BJ (cell line): ENCODE measurements around the gene PATJ. TPM values are rescaled to one million over a fixed set of nuclear protein-coding genes. Genes with fewer than 3 reads are reported as not detected.
"Not testable (repeated sequence)": the region's sequence is repeated elsewhere in the genome, so short reads cannot be mapped to it uniquely, and the experiment has no call there.

Experiments used
- CTCF ChIA-PET: fragments of 350-600 bp; formaldehyde crosslinking; extraction: SDS; loops from one replicate; lab custom pipeline; 2021; ENCODE audit warnings: antibody characterized with exemption, inconsistent platforms; lab: Yijun Ruan, JAX
- POLR2A ChIA-PET: fragments of 300-600 bp; sonication (Branson Sonifier 250); formaldehyde crosslinking; extraction: SDS; loops from one replicate; lab custom pipeline; 2021; ENCODE audit warnings: antibody characterized with exemption; lab: Charles Lee
- DNase-seq: peaks from one replicate; pipeline ENCODE4 v3.0.0-alpha.2; 2011; ENCODE audit warnings: low read depth
- H3K27me3 ChIP-seq: 2 replicates; pipeline ENCODE4 v1.6.0; 2011; ENCODE audit warnings: low read length; ENCODE audit not compliant: control insufficient read depth, insufficient read depth
- H3K36me3 ChIP-seq: 2 replicates; pipeline ENCODE4 v1.5.1; 2011; ENCODE audit warnings: low read length; ENCODE audit not compliant: control insufficient read depth, insufficient read depth
- H3K4me3 ChIP-seq: 2 replicates; pipeline ENCODE4 v1.5.1; 2011; ENCODE audit warnings: low read depth, mild to moderate bottlenecking, control low read depth, low read length
- CTCF ChIP-seq: IDR thresholded peaks from 2 replicates; pipeline ENCODE4 v1.5.1; 2011; ENCODE audit warnings: low read depth, mild to moderate bottlenecking, control low read depth, inconsistent platforms, low read length, moderate library complexity; ENCODE audit not compliant: insufficient read depth
- polyA plus RNA-seq: library from polyadenylated mRNA; depleted of rRNA; stranded (reverse); fragments of >200 nt; gene quantifications from 2 replicates; pipeline ENCODE4 v1.2.3, GENCODE V29; 2011

PATJ gene
- polyA plus RNA-seq, 1 experiment, result 3.0 TPM

GRCh38 chr1:62213075-62213914, 471.0 kb downstream of the PATJ start:
- CTCF ChIA-PET, result no interaction called here
- POLR2A ChIA-PET, result no interaction called here
- Histone ChIP-seq H3K36me3 (no peaks in the 10 kb centered on the region), H3K4me3 (no peak overlapping the region), H3K27me3 (no peaks in the 10 kb centered on the region)
- no peak for DNase-seq
- no peak for TF ChIP-seq CTCF

DNA sequence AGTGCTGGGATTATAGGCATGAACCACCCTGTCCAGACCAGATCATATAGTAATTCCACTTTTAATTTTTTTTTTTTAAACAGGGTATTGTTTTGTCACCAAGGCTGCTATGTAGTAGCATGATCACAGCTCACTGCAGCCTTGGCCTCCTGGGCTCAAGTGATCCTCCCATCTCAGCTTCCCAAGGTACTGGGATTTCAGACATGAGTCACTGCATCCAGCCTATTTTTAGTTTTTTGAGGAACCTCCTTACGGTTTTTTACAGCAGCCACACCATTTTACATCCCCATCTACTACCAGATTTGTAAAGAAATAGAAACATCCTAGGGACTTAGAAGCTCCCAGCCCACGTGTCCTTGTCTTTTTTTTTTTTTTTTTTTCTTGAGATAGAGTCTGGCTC, 476.3 kb downstream of the PATJ start:
- Histone ChIP-seq H3K4me3 (no peak overlapping the region), H3K36me3 (no peaks in the 10 kb centered on the region), H3K27me3 (no peaks in the 10 kb centered on the region)
- CTCF ChIA-PET, result interaction anchor here (1.7 kb wide), 1 partner anchor 11 kb away, joined by 4 read pairs; no protein-coding TSS in a partner anchor
- POLR2A ChIA-PET, result interaction anchor here (0.6 kb wide), 1 partner anchor 17 kb away, joined by 3 read pairs; no protein-coding TSS in a partner anchor
- no peak for DNase-seq
- TF ChIP-seq CTCF, result no peak

GRCh38 chr1:62220456-62220855, 478.2 kb downstream of the PATJ start:
- POLR2A ChIA-PET, H3K27me3 ChIP-seq, CTCF ChIA-PET, DNase-seq, H3K36me3 ChIP-seq, H3K4me3 ChIP-seq: not testable (repeated sequence)

DNA sequence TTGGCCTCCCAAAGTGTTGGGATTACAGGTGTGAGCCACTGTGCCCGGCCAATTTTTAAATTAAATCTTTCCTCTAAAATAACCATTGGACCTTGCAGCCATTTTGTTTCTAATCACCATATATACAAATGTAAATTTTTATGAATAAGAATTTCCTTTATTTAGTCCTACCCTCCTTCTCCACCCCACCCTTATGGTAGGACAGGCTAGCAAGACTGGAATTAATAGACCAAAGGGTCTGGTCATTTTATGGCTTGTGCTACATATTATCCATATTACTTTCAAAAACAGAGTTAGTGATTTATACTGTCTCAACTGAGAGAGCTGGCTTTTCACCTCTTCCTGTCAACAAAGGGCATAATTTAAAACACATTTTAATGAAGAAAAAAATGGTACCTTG, 478.9 kb downstream of the PATJ start:
- no peak for TF ChIP-seq CTCF
- H3K4me3 ChIP-seq, result no peak overlapping the region
- H3K27me3 ChIP-seq, result no peaks in the 10 kb centered on the region
- no peaks in the 10 kb centered on the region for H3K36me3 ChIP-seq
- POLR2A ChIA-PET, result no interaction called here
- DNase-seq, result no peak
- CTCF ChIA-PET, result no interaction called here

DNA sequence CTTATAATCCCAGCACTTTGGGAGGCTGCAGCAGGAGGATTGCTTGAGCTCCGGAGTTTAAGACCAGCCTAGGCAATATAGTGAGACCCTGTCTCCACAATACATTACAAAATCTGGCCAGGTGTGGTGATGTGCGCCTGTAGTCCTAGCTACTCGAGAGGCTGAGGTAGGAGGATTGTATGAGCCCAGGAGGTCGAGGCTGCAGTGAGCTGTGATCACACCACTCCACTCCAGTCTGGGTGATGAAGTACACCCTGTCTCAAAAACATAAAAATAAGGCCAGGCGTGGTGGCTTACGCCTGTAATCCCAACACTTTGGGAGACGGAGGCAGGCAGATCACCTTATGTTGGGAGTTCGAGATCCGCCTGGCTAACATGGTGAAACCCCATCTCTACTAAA, 480.0 kb downstream of the PATJ start:
- Histone ChIP-seq H3K36me3 (no peaks in the 10 kb centered on the region), H3K27me3 (no peaks in the 10 kb centered on the region), H3K4me3 (no peak overlapping the region)
- ChIA-PET CTCF (no interaction called here), POLR2A (no interaction called here)
- DNase-seq, result no peak
- TF ChIP-seq CTCF, result no peak
